Spinal cord (tissue), 10 donors: ENCODE data around the gene ANKRD11. TPM values are rescaled to one million over a fixed set of nuclear protein-coding genes. Genes with fewer than 3 reads are reported as not detected.
"Not testable (repeated sequence)": the region's sequence is repeated elsewhere in the genome, so short reads cannot be mapped to it uniquely, and the experiment has no call there.

ENCODE experiments used
- DNase-seq, 6 donors: peaks; one replicate each; pipeline versions ENCODE4 v3.0.0 to v3.0.0-alpha.2; 2013 to 2015; ENCODE audit warnings: low spot score in 6 of 6, low read depth in 4 of 6
- H3K27ac ChIP-seq: one replicate; pipeline ENCODE4 v1.5.1; 2013; ENCODE audit warnings: low read depth, low read length, control low read depth
- H3K27me3 ChIP-seq: one replicate; pipeline ENCODE4 v1.6.1; 2013; ENCODE audit warnings: low read length; ENCODE audit not compliant: control insufficient read depth, insufficient read depth
- H3K36me3 ChIP-seq: one replicate; pipeline ENCODE4 v1.6.1; 2013; ENCODE audit warnings: low read length; ENCODE audit not compliant: control insufficient read depth, insufficient read depth
- H3K4me1 ChIP-seq: one replicate; pipeline ENCODE4 v1.6.1; 2013; ENCODE audit warnings: low read length; ENCODE audit not compliant: control insufficient read depth, insufficient read depth
- H3K4me3 ChIP-seq: one replicate; pipeline ENCODE4 v1.5.1; 2013; ENCODE audit warnings: low read depth, low read length, control low read depth
- H3K9me3 ChIP-seq: one replicate; pipeline ENCODE4 v1.6.1; 2013; ENCODE audit warnings: low read length; ENCODE audit not compliant: control insufficient read depth, insufficient read depth
- WGBS: methylation state at CpG from one replicate; pipeline ENCODE4 v1.1.5; 2013; ENCODE audit warnings: missing lambda C conversion rate; ENCODE audit not compliant: insufficient coverage; 5-methylcytosine and 5-hydroxymethylcytosine counted together
- polyA plus RNA-seq, 2 donors: library from polyadenylated mRNA; unstranded; fragments of 120-200 nt; gene quantifications; one replicate each; pipeline ENCODE4 v1.2.1, GENCODE V29; 2013; ENCODE audit not compliant: insufficient read length in 2 of 2
- total RNA-seq, 2 donors: library from RNA; depleted of rRNA in 1 of 2; stranded (reverse); fragments of 120-200 nt in 1 of 2; fragments of >200 nt in 1 of 2; gene quantifications; one replicate each; pipeline versions ENCODE4 v1.2.3 to v1.2.4, GENCODE V29; 2013 to 2014
- donor health status: healthy.

Gene ANKRD11
- total and polyA plus RNA-seq, 4 donors = 38.2 to 104 (median 73.5) TPM

DNA sequence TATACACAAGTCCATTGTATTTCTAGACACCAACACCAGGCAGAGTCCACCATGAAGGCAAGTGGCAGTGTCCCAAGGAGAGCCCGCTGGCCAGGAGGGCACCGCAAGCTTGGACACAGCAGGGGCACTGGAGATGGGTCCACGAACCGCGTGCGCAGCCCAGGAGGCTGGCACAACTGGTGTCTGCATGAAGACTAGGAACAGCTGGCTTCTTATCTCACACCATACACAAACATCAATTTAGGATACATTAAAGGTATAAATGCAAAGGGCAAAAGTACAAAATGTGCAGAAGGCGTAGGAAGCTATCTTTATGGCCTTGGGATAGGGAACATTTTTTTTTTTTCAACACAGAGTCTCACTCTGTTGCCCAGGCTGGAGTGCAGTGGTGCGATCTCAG lies 52.4 kb downstream of the ANKRD11 start:
- H3K36me3 ChIP-seq = no peaks in the 10 kb centered on the region
- H3K4me3 ChIP-seq = no peak overlapping the region
- 95% methylated on average over 4 of the region's 8 CpGs for WGBS
- H3K9me3 ChIP-seq = no peaks in the 10 kb centered on the region
- no peak overlapping the region for H3K27ac ChIP-seq
- no peak for DNase-seq
- H3K4me1 ChIP-seq = peaks cover 46% of the 10 kb centered on the region
- H3K27me3 ChIP-seq = no peaks in the 10 kb centered on the region

DNA sequence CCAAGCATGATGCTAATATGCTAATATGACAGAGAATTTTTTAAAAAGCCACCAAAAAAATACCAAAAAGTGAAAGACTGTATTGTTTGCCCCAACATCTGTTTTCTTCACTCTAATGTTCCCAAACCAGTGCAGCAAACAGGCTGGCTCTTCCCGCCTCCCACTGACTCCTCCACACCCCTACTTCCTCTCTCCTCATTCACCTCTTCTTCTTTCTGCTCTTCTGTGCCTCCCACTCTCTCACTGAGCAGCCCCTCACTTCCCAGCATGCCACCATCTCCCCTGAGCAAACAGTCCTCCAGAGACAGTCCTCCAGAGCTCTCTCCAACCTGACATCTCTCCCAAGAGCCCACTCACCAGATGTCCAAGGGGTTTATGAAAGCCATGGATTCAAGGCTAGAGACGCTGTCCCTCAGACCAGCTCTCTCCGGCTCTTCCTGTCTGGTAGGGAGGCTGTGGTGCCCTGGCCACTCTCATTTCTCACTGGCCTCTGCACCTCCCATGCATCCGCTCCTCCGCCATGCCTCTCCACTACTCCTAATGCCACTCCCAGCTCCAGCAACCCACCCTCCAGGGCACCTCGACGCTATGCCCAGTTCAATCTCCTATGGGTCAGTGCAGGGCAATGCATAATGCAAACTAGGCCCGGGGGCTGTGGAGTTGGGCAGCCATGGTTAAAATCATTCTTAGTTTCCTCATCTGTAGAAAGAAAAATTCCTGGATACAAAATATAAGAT lies 52.9 kb downstream of the ANKRD11 start:
- no peaks in the 10 kb centered on the region for H3K36me3 ChIP-seq
- H3K9me3 ChIP-seq = no peaks in the 10 kb centered on the region
- no peak for DNase-seq
- peaks cover 46% of the 10 kb centered on the region for H3K4me1 ChIP-seq
- 95% methylated on average over 8 of the region's 8 CpGs for WGBS
- H3K27ac ChIP-seq = no peak overlapping the region
- no peak overlapping the region for H3K4me3 ChIP-seq
- no peaks in the 10 kb centered on the region for H3K27me3 ChIP-seq

DNA sequence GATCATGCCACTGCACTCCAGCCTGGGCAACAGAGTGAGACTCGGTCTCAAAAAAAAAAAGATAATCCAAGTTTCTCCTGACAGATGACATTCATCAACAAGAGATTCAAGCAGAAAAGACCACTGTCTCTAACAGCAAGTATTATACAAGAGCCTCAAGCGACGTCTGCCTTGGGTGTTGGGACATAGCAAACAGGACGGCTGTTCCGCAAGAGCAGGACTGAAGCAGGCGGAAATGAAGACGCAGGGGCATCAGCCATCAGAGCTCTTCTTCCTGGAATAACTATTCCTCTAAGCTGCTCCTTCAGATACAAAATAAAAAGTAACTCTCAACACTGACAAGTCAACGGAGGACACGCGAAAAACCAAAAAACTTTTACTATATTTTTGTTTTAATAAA lies 54.0 kb downstream of the ANKRD11 start:
- WGBS = 82% methylated on average over 5 of the region's 10 CpGs
- Histone ChIP-seq H3K4me1 (peaks cover 49% of the 10 kb centered on the region), H3K27ac (no peak overlapping the region)

DNA sequence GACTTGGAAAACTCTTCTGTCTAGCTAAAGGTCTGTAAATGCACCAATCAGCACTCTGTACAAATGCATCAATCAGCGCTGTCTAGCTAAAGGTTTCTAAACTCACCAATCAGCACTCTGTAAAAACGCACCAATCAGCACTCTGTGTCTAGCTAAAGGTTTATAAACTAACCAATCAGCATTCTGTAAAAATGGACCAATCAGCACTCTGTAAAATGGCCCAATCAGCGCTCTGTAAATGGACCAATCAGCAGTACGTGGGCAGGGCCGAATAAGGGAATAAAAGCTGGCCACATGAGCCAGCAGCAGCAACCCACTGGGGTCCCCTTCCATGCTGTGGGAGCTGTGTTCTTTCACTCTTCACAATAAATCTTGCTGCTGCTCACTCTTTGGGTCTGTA lies 55.3 kb downstream of the ANKRD11 start:
- H3K4me1 ChIP-seq = peaks cover 53% of the 10 kb centered on the region
- not testable (repeated sequence) for H3K4me3 ChIP-seq, H3K27ac ChIP-seq, H3K9me3 ChIP-seq, H3K27me3 ChIP-seq, DNase-seq, H3K36me3 ChIP-seq
- WGBS = 94% methylated on average over 5 of the region's 5 CpGs

More for the DNA sequence above, 54.0 kb downstream of the ANKRD11 start:
- H3K4me3 ChIP-seq = no peak overlapping the region
- no peaks in the 10 kb centered on the region for H3K36me3 ChIP-seq
- H3K9me3 ChIP-seq = no peaks in the 10 kb centered on the region
- no peaks in the 10 kb centered on the region for H3K27me3 ChIP-seq
- no peak for DNase-seq

DNA sequence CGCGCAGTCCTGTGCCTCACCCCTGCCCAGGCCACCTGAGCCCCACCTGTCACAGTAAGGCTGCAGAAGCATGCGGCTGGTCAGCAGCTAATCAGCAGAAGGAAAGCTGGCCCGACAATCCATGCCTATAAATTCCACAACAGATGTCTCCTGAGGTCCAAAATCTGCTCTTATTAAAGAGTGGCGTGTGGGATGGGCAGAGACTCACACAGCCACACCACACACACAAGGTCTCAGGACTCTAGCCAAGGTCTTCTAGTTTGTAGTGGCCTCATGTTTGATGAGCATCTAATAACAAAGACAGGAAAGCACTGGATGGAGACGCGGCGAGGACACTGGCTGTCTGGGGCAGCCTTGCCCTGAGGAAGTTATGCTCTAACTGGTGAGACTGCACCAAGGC lies 55.9 kb downstream of the ANKRD11 start:
- H3K4me1 ChIP-seq = peaks cover 53% of the 10 kb centered on the region
- H3K4me3 ChIP-seq = no peak overlapping the region
- no peak for DNase-seq
- no peaks in the 10 kb centered on the region for H3K36me3 ChIP-seq
- no peaks in the 10 kb centered on the region for H3K27me3 ChIP-seq
- 89% methylated on average over 6 of the region's 8 CpGs for WGBS
- no peaks in the 10 kb centered on the region for H3K9me3 ChIP-seq
- H3K27ac ChIP-seq = no peak overlapping the region

DNA sequence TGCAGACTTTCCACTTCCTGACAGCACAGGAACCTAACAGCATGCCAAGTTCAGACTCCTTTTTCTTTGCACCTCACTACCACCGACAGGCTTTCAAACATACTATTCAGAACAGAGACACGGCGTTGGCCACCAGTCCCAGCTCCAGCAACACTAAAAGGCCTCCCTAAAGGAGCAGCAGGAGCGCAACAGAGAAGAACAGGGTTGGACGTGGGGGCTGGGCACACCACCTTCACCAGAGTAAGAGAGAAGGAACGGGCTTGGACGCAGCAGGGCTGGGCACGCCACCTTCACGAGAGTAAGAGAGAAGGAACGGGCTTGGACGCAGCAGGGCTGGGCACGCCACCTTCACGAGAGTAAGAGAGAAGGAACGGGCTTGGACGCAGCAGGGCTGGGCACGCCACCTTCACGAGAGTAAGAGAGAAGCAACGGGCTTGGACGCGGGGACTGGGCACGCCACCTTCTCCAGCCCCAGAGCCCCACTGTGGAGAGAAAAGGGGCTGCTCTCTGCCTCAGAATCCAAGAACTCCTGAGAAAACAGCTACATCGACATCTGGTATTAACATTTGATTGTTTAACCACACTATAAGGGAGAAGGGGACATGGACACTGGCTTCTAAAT lies 56.9 kb downstream of the ANKRD11 start:
- not testable (repeated sequence) for H3K9me3 ChIP-seq, H3K4me3 ChIP-seq, H3K27me3 ChIP-seq, H3K27ac ChIP-seq, H3K36me3 ChIP-seq
- H3K4me1 ChIP-seq = peaks cover 53% of the 10 kb centered on the region
- 81% methylated on average over 10 of the region's 22 CpGs for WGBS
- DNase-seq = peak in 1 of 6 donors; percentile 42

DNA sequence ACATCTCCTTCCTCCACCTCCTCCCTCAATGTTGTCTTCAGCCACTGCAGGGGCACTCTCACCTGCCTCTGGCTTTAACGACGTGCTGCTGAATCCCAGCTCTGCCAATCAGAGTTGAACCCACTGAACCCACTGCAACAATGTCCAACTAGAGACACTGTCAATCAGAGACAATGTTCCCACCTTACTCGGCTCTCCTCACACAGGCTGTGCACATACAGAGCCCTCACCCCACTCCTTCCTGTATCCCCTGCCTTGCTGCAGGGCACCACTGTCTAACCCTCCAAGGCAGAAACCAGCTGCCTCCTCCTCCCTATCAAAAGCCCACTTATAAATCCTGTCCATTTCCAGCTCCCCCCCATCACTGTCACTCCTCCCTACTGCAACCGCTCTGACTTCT lies 58.7 kb downstream of the ANKRD11 start:
- Histone ChIP-seq H3K27me3 (no peaks in the 10 kb centered on the region), H3K4me1 (peaks cover 46% of the 10 kb centered on the region), H3K27ac (no peak overlapping the region), H3K4me3 (no peak overlapping the region), H3K36me3 (no peaks in the 10 kb centered on the region), H3K9me3 (no peaks in the 10 kb centered on the region)
- WGBS = 36% methylated on average over 4 of the region's 4 CpGs
- DNase-seq = no peak

DNA sequence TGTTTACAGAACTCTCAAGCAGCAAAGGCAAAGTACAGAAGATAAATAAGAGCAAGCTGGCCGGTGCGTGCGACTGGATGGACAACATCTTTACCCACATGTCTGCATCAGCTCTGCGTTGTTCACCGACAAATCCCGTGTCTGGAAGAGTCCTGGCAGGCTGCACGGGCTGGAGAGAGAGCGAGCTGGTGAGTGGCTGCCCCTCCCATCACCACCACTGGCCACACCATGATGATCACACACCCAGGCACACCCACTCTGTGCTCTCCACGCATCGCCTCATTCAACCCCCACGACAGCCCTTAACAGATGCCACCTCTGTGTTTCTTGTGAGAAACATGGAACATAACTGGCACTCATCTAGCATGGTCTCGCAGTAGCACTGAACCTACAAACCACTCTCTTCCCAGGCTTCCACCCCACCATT lies 59.2 kb downstream of the ANKRD11 start:
- H3K4me3 ChIP-seq = no peak overlapping the region
- H3K4me1 ChIP-seq = peaks cover 48% of the 10 kb centered on the region
- no peaks in the 10 kb centered on the region for H3K27me3 ChIP-seq
- no peak overlapping the region for H3K27ac ChIP-seq
- H3K9me3 ChIP-seq = no peaks in the 10 kb centered on the region
- WGBS = 38% methylated on average over 12 of the region's 12 CpGs
- DNase-seq = peak in 1 of 6 donors; percentile 43
- peaks cover 2% of the 10 kb centered on the region for H3K36me3 ChIP-seq

DNA sequence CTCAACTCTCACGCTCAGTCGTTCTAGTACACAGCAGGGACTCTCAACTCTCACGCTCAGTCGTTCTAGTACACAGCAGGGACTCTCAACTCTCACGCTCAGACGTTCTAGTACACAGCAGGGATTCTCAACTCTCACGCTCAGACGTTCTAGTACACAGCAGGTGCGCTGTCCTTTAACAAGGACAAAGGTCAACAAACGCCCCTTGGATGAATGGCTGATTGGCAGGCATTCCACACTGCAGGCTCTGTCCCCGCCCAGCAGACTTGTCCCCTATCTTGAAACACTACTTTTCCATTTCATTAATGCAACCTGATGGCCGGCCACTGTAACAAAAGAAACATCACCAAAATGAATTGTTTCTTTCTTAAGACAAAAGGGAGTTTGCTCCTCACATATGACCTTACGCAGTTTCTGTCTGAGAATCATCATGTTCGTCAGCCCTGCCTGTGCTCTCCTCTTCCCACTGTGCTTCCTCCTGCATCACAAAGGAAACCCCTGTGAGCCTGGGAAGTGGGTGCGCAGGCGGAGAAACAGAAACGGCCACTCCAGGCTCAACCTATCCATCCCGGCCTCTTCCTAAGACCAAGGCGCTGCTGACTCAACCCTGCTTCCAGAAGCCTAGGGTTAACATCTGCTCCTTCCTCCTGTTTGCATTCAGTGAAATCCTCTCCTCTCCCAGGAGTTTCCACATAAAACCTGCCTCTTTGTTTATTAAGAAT lies 59.8 kb downstream of the ANKRD11 start:
- WGBS = 61% methylated on average over 16 of the region's 19 CpGs
- DNase-seq = no peak
- Histone ChIP-seq H3K4me3 (no peak overlapping the region), H3K4me1 (peaks cover 49% of the 10 kb centered on the region), H3K27ac (no peak overlapping the region), H3K9me3 (no peaks in the 10 kb centered on the region), H3K27me3 (no peaks in the 10 kb centered on the region), H3K36me3 (peaks cover 2% of the 10 kb centered on the region)
